ENCODE results near the gene TARBP2. TPM values are rescaled to one million over a fixed set of nuclear protein-coding genes. Genes with fewer than 3 reads are reported as not detected.

Gene TARBP2
- total RNA-seq, 1 experiment from 2014 or later: 47.8 TPM

DNA sequence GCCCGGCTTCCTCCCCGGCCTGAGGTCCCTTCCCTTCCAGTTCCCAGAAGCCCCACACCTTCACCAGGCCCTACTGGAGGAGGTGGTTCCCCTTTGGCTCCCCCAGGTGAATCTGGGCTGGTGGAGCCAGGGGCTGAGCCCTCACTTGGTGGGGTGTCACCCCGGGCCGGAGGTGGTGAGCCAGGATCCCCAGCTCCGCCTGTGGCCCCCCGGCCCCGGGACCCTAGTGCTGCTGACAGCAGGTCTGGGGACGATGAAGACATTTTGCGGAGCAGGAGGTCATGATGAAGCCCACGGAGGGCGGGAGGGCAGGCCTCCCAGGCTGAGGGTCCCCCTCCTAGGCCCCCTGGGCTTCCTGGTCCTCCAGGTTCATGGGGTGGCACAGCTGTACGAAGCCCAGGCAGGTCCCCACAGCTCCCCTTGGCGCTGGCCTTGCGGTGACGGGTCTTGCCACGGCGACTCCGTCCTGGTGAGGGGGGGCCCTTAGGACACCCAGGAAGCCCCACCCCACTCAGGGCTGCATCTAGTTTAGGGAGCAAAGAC lies 18.4 kb upstream of the TARBP2 start:
- no peak for TF ChIP-seq EZH2 (IDR thresholded peaks at IDR 0.05; ENCODE audit: low read depth)
- TF ChIP-seq CTCF (conservative IDR thresholded peaks at IDR 0.05): no peak
- Histone ChIP-seq H3F3A (ENCODE audit: insufficient read depth, low read depth) (peaks cover 75% of the 10 kb centered on the region), H3K4me1 (replicated peaks; ENCODE audit: insufficient read depth) (no peaks in the 10 kb centered on the region), H4K20me1 (ENCODE audit: insufficient read depth) (peaks cover 52% of the 10 kb centered on the region), H3K27me3 (ENCODE audit: insufficient read depth, low read depth) (no peaks in the 10 kb centered on the region), H3K9me2 (ENCODE audit: insufficient read depth) (no peaks in the 10 kb centered on the region), H3K27ac (no peak overlapping the region), H3K9me3 (ENCODE audit: insufficient read depth, low read depth) (no peaks in the 10 kb centered on the region), H2AFZ (no peak overlapping the region), H3K79me2 (ENCODE audit: low read depth) (peaks cover 12% of the 10 kb centered on the region), H3K4me2 (no peak overlapping the region), H3K4me3 (no peak overlapping the region), H3K36me3 (ENCODE audit: low read depth) (peaks cover 22% of the 10 kb centered on the region)
- ChIA-PET CTCF (no interaction called here), POLR2A (ENCODE audit: unreplicated experiment) (interaction anchor here (0.6 kb wide), 1 partner anchor 28 kb away, joined by 5 read pairs; no protein-coding TSS in a partner anchor)
- BruUV-seq (replicated peaks): no TSS peak
- no peak for DNase-seq
- intact Hi-C loops (cut with micrococcal nuclease; ENCODE audit: unreplicated experiment): no loop called here

- H3K27me3 ChIP-seq (ENCODE audit: insufficient read depth, low read depth): no peaks in the 10 kb centered on the region
- DNase-seq: no peak
- no peak overlapping the region for H3K27ac ChIP-seq
- intact Hi-C loops (cut with micrococcal nuclease; ENCODE audit: unreplicated experiment): no loop called here
- H3K79me2 ChIP-seq (ENCODE audit: low read depth): peaks cover 7% of the 10 kb centered on the region; the same call in 1 of the 2 replicates
- no peak overlapping the region for H3K4me2 ChIP-seq
- H3K4me1 ChIP-seq (replicated peaks; ENCODE audit: insufficient read depth): no peaks in the 10 kb centered on the region
- H3K9me3 ChIP-seq (ENCODE audit: insufficient read depth, low read depth): no peaks in the 10 kb centered on the region
- CTCF ChIA-PET: interaction anchor here (0.9 kb wide), 1 partner anchor 162 kb away, joined by 3 read pairs; the partner anchor contains the start of gene AAAS
- no peak overlapping the region for H2AFZ ChIP-seq
- no peak overlapping the region for H3K4me3 ChIP-seq
- peaks cover 68% of the 10 kb centered on the region for H3F3A ChIP-seq (ENCODE audit: insufficient read depth, low read depth)
- POLR2A ChIA-PET (ENCODE audit: unreplicated experiment): interaction anchor here (0.7 kb wide), 1 partner anchor 8 kb away, joined by 5 read pairs; no protein-coding TSS in a partner anchor
- BruUV-seq (replicated peaks): no TSS peak
- TF ChIP-seq EZH2 (IDR thresholded peaks at IDR 0.05; ENCODE audit: low read depth): no peak
- no peak for TF ChIP-seq CTCF (conservative IDR thresholded peaks at IDR 0.05)
- peaks cover 15% of the 10 kb centered on the region for H3K36me3 ChIP-seq (ENCODE audit: low read depth)
- peaks cover 45% of the 10 kb centered on the region for H4K20me1 ChIP-seq (ENCODE audit: insufficient read depth)
- H3K9me2 ChIP-seq (ENCODE audit: insufficient read depth): no peaks in the 10 kb centered on the region
Observed at GRCh38 chr12:53483225-53483978, 17.7 kb upstream of the TARBP2 start.

DNA sequence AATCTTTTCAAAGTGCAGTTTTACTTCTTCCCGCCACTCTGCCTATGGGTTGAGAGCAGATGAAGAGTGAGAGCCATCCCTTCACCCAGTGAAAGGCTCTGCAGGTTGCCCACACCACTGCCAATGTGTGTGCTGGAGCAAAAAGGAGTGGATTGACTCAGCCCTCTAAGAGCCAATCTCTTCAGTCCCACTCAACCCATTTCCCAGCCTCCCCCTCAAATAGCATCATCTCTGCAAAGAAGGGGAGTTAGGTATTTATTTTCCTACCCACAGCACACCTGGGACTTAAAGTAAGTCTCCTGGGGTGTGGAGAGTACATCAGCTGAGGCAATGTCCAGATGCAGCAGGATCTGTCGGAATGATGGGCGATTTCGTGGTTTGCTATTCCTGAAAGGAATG lies 17.1 kb upstream of the TARBP2 start:
- H3K9me3 ChIP-seq (ENCODE audit: insufficient read depth, low read depth): no peaks in the 10 kb centered on the region
- no peak for DNase-seq
- H3K79me2 ChIP-seq (ENCODE audit: low read depth): peaks cover 5% of the 10 kb centered on the region; the same call in 1 of the 2 replicates
- no peaks in the 10 kb centered on the region for H3K4me1 ChIP-seq (replicated peaks; ENCODE audit: insufficient read depth)
- ChIA-PET POLR2A (ENCODE audit: unreplicated experiment) (interaction anchor here (0.7 kb wide), 2 partner anchors 8 to 139 kb away, joined by 3 to 5 read pairs; no protein-coding TSS in a partner anchor), CTCF (interaction anchor here (0.9 kb wide), 1 partner anchor 163 kb away, joined by 3 read pairs; the partner anchor contains the start of gene AAAS)
- H3K36me3 ChIP-seq (ENCODE audit: low read depth): peaks cover 9% of the 10 kb centered on the region
- peaks cover 63% of the 10 kb centered on the region for H3F3A ChIP-seq (ENCODE audit: insufficient read depth, low read depth)
- H3K27me3 ChIP-seq (ENCODE audit: insufficient read depth, low read depth): no peaks in the 10 kb centered on the region
- BruUV-seq (replicated peaks): TSS peak; percentile 7
- H2AFZ ChIP-seq: no peak overlapping the region
- intact Hi-C loops (cut with micrococcal nuclease; ENCODE audit: unreplicated experiment): no loop called here
- H4K20me1 ChIP-seq (ENCODE audit: insufficient read depth): peaks cover 39% of the 10 kb centered on the region
- no peak overlapping the region for H3K4me3 ChIP-seq
- H3K4me2 ChIP-seq: no peak overlapping the region
- H3K9me2 ChIP-seq (ENCODE audit: insufficient read depth): no peaks in the 10 kb centered on the region
- TF ChIP-seq CTCF (conservative IDR thresholded peaks at IDR 0.05) (no peak), EZH2 (IDR thresholded peaks at IDR 0.05; ENCODE audit: low read depth) (no peak)
- no peak overlapping the region for H3K27ac ChIP-seq

All from PC-9 (cell line).